ENCODE results near the gene TIFAB. TPM values are rescaled to one million over a fixed set of nuclear protein-coding genes. Genes with fewer than 3 reads are reported as not detected.

TIFAB gene
- total RNA-seq, 1 experiment from 2014 or later: not detected

- Histone ChIP-seq H3K9me3 (ENCODE audit: control insufficient read depth in 1 of 2, insufficient read depth in 1 of 2, low read depth in 1 of 2, low read length in 2 of 2) (no peaks in the 10 kb centered on the region), H3K4me1 (ENCODE audit: control insufficient read depth in 1 of 2, insufficient read depth in 2 of 2, low read length in 2 of 2) (no peaks in the 10 kb centered on the region), H3K36me3 (ENCODE audit: control insufficient read depth in 1 of 2, insufficient read depth in 2 of 2, low read length in 2 of 2) (no peaks in the 10 kb centered on the region), H4K20me1 (ENCODE audit: insufficient read depth) (no peaks in the 10 kb centered on the region), H3K9me2 (ENCODE audit: insufficient read depth) (no peaks in the 10 kb centered on the region), H3K4me3 (replicated peaks in 1 of 2; ENCODE audit: low read depth in 1 of 2, low read length in 2 of 2) (no peak overlapping the region), H3K27me3 (ENCODE audit: insufficient read depth, low read length) (no peaks in the 10 kb centered on the region; the same call in 1 of the 2 replicates), H3K9ac (ENCODE audit: low read length) (no peak overlapping the region), H3K27ac (ENCODE audit: low read depth, low read length) (no peak overlapping the region), H2AFZ (ENCODE audit: low read depth, low read length, poor library complexity, severe bottlenecking) (no peak overlapping the region), H3K79me2 (ENCODE audit: insufficient read depth, low read length) (no peaks in the 10 kb centered on the region), H3K4me2 (ENCODE audit: low read length) (no peak overlapping the region)
- intact Hi-C loops (cut with micrococcal nuclease): no loop called here
- TF ChIP-seq POLR2AphosphoS5 (IDR thresholded peaks at IDR 0.05; ENCODE audit: low read depth, low read length) (no peak), SRF (IDR thresholded peaks at IDR 0.05; ENCODE audit: low read depth) (no peak), CTCF (IDR thresholded peaks at IDR 0.05 in 2 of 3, conservative IDR thresholded peaks at IDR 0.05 in 1 of 3; ENCODE audit: borderline replicate concordance in 1 of 3, insufficient read depth in 1 of 3, low read depth in 2 of 3, low read length in 2 of 3) (no peak), ELF1 (IDR thresholded peaks at IDR 0.05; ENCODE audit: borderline replicate concordance, low read depth) (no peak), ZNF274 (IDR thresholded peaks at IDR 0.05; ENCODE audit: low read depth, low read length) (no peak), CBX3 (IDR thresholded peaks at IDR 0.05; ENCODE audit: low read depth) (no peak), ZFX (IDR thresholded peaks at IDR 0.05) (no peak), TCF7L2 (IDR thresholded peaks at IDR 0.05; ENCODE audit: borderline replicate concordance, extremely low read depth, insufficient read depth, insufficient read length) (no peak), ZBTB33 (IDR thresholded peaks at IDR 0.05; ENCODE audit: extremely low read depth, insufficient replicate concordance, low read length) (no peak), SP1 (IDR thresholded peaks at IDR 0.05; ENCODE audit: low read depth) (no peak)
- ChIA-PET CTCF (interaction anchor here (1.2 to 1.4 kb wide), 2 partner anchors 13 to 18 kb away, joined by 4 to 6 read pairs; no protein-coding TSS in a partner anchor), POLR2A (no interaction called here), RAD21 (ENCODE audit: low non-redundant PET in 1 of 2, low total read pairs in 2 of 2, uncharacterized antibody in 2 of 2, unreplicated experiment in 2 of 2) (no interaction called here)
- no peak for ATAC-seq
- BruUV-seq (replicated peaks): no TSS peak
- no peak for DNase-seq (ENCODE audit: low read depth, low spot score)
These were observed 7.3 kb downstream of the TIFAB start for GRCh38 chr5:135444881-135445280.

All from HCT116 (cell line).